ENCODE measurements around the gene ARHGAP24. TPM values are rescaled to one million over a fixed set of nuclear protein-coding genes. Genes with fewer than 3 reads are reported as not detected.
"Not testable (repeated sequence)": the region's sequence is repeated elsewhere in the genome, so short reads cannot be mapped to it uniquely, and the experiment has no call there.

ARHGAP24 gene
- total RNA-seq, 2 experiments from 2014 or later = not detected

- Mint-ChIP-seq H3K4me1 (no peaks in the 10 kb centered on the region), H3K9me3 (ENCODE audit: low read depth) (no peaks in the 10 kb centered on the region), H3K36me3 (ENCODE audit: low read depth) (no peaks in the 10 kb centered on the region), H3K4me3 (no peak overlapping the region), H3K27me3 (peaks cover 2% of the 10 kb centered on the region), H3K27ac (no peak overlapping the region)
- DNase-seq = no peak
- no peak for ATAC-seq
- CTCF ChIA-PET = no interaction called here
- POLR2A ChIA-PET = no interaction called here
- intact Hi-C loops (cut with DNase I, micrococcal nuclease) = no loop called here
These were observed 33.7 kb downstream of the ARHGAP24 start for GRCh38 chr4:85508654-85509053.

GRCh38 chr4:85509882-85510631, 35.1 kb downstream of the ARHGAP24 start:
- Mint-ChIP-seq H3K27me3 (peaks cover 2% of the 10 kb centered on the region), H3K4me3 (no peak overlapping the region), H3K4me1 (no peaks in the 10 kb centered on the region), H3K36me3 (ENCODE audit: low read depth) (no peaks in the 10 kb centered on the region), H3K27ac (no peak overlapping the region), H3K9me3 (ENCODE audit: low read depth) (no peaks in the 10 kb centered on the region)
- intact Hi-C loops (cut with DNase I, micrococcal nuclease) = no loop called here
- ChIA-PET POLR2A (no interaction called here), CTCF (no interaction called here)
- no peak for DNase-seq
- no peak for ATAC-seq

- no peaks in the 10 kb centered on the region for H3K4me1 Mint-ChIP-seq
- no peak overlapping the region for H3K27ac Mint-ChIP-seq
- no peaks in the 10 kb centered on the region for H3K9me3 Mint-ChIP-seq (ENCODE audit: low read depth)
- ATAC-seq = no peak
- H3K4me3 Mint-ChIP-seq = no peak overlapping the region
- H3K36me3 Mint-ChIP-seq (ENCODE audit: low read depth) = no peaks in the 10 kb centered on the region
- peaks cover 2% of the 10 kb centered on the region for H3K27me3 Mint-ChIP-seq
- intact Hi-C loops (cut with DNase I, micrococcal nuclease) = no loop called here
- ChIA-PET CTCF (no interaction called here), POLR2A (no interaction called here)
- no peak for DNase-seq
These were observed 35.7 kb downstream of the ARHGAP24 start for GRCh38 chr4:85510632-85510984.

GRCh38 chr4:85512446-85513205, 37.7 kb downstream of the ARHGAP24 start:
- intact Hi-C loops (cut with DNase I, micrococcal nuclease) = no loop called here
- ChIA-PET CTCF (interaction anchor here (0.5 kb wide), 1 partner anchor 531 kb away, joined by 3 read pairs; no protein-coding TSS in a partner anchor), POLR2A (no interaction called here)
- ATAC-seq (no peak), DNase-seq (no peak)
- H3K4me1 Mint-ChIP-seq = no peaks in the 10 kb centered on the region
- no peaks in the 10 kb centered on the region for H3K36me3 Mint-ChIP-seq (ENCODE audit: low read depth)
- H3K4me3 Mint-ChIP-seq = no peak overlapping the region
- H3K27me3 Mint-ChIP-seq = peaks cover 2% of the 10 kb centered on the region
- H3K27ac Mint-ChIP-seq = no peak overlapping the region
- H3K9me3 Mint-ChIP-seq (ENCODE audit: low read depth) = no peaks in the 10 kb centered on the region

GRCh38 chr4:85514117-85514516, 39.2 kb downstream of the ARHGAP24 start:
- Mint-ChIP-seq H3K4me1 (no peaks in the 10 kb centered on the region), H3K4me3 (no peak overlapping the region), H3K27me3 (no peaks in the 10 kb centered on the region), H3K36me3 (ENCODE audit: low read depth) (no peaks in the 10 kb centered on the region), H3K9me3 (ENCODE audit: low read depth) (no peaks in the 10 kb centered on the region), H3K27ac (no peak overlapping the region)
- CTCF ChIA-PET = no interaction called here
- intact Hi-C loops (cut with DNase I, micrococcal nuclease) = no loop called here
- DNase-seq = no peak
- POLR2A ChIA-PET = no interaction called here
- ATAC-seq = no peak

GRCh38 chr4:85514783-85515182, 39.8 kb downstream of the ARHGAP24 start:
- no peak overlapping the region for H3K4me3 Mint-ChIP-seq
- H3K9me3 Mint-ChIP-seq (ENCODE audit: low read depth) = peaks cover 2% of the 10 kb centered on the region
- intact Hi-C loops (cut with DNase I, micrococcal nuclease) = no loop called here
- CTCF ChIA-PET = no interaction called here
- H3K36me3 Mint-ChIP-seq (ENCODE audit: low read depth) = no peaks in the 10 kb centered on the region
- H3K4me1 Mint-ChIP-seq = no peaks in the 10 kb centered on the region
- no peaks in the 10 kb centered on the region for H3K27me3 Mint-ChIP-seq
- DNase-seq = no peak
- ATAC-seq = no peak
- H3K27ac Mint-ChIP-seq = no peak overlapping the region
- POLR2A ChIA-PET = no interaction called here

- Mint-ChIP-seq H3K4me1 (no peaks in the 10 kb centered on the region), H3K27me3 (no peaks in the 10 kb centered on the region), H3K9me3 (ENCODE audit: low read depth) (peaks cover 2% of the 10 kb centered on the region), H3K36me3 (ENCODE audit: low read depth) (no peaks in the 10 kb centered on the region), H3K4me3 (no peak overlapping the region), H3K27ac (no peak overlapping the region)
- ATAC-seq (no peak), DNase-seq (no peak)
- CTCF ChIA-PET = no interaction called here
- POLR2A ChIA-PET = no interaction called here
- intact Hi-C loops (cut with DNase I, micrococcal nuclease) = no loop called here
These were observed 40.8 kb downstream of the ARHGAP24 start for GRCh38 chr4:85515701-85516100.

GRCh38 chr4:85518526-85518925, 43.6 kb downstream of the ARHGAP24 start:
- H3K4me3 Mint-ChIP-seq; H3K9me3 Mint-ChIP-seq (ENCODE audit: low read depth); POLR2A ChIA-PET; H3K4me1 Mint-ChIP-seq; H3K36me3 Mint-ChIP-seq (ENCODE audit: low read depth); CTCF ChIA-PET; ATAC-seq; intact Hi-C loops (cut with DNase I, micrococcal nuclease); H3K27me3 Mint-ChIP-seq; H3K27ac Mint-ChIP-seq; DNase-seq: not testable (repeated sequence)

GRCh38 chr4:85520765-85521749, 46.1 kb downstream of the ARHGAP24 start:
- no peaks in the 10 kb centered on the region for H3K27me3 Mint-ChIP-seq
- ChIA-PET CTCF (no interaction called here), POLR2A (no interaction called here)
- ATAC-seq (no peak), DNase-seq (no peak)
- H3K4me1 Mint-ChIP-seq = no peaks in the 10 kb centered on the region
- intact Hi-C loops (cut with DNase I, micrococcal nuclease) = no loop called here
- H3K27ac Mint-ChIP-seq = no peak overlapping the region
- H3K4me3 Mint-ChIP-seq = no peak overlapping the region
- H3K36me3 Mint-ChIP-seq (ENCODE audit: low read depth) = no peaks in the 10 kb centered on the region
- H3K9me3 Mint-ChIP-seq (ENCODE audit: low read depth) = peaks cover 2% of the 10 kb centered on the region

- intact Hi-C loops (cut with DNase I, micrococcal nuclease) = no loop called here
- ChIA-PET CTCF (no interaction called here), POLR2A (no interaction called here)
- Mint-ChIP-seq H3K36me3 (ENCODE audit: low read depth) (no peaks in the 10 kb centered on the region), H3K27me3 (no peaks in the 10 kb centered on the region), H3K9me3 (ENCODE audit: low read depth) (peaks cover 2% of the 10 kb centered on the region), H3K27ac (no peak overlapping the region), H3K4me3 (no peak overlapping the region), H3K4me1 (no peaks in the 10 kb centered on the region)
- DNase-seq (no peak), ATAC-seq (no peak)
These were observed 47.3 kb downstream of the ARHGAP24 start for GRCh38 chr4:85522277-85522676.

- no peak for ATAC-seq
These were observed 47.9 kb downstream of the ARHGAP24 start for GRCh38 chr4:85522836-85523235.

More at GRCh38 chr4:85522836-85523235, 47.9 kb downstream of the ARHGAP24 start:
- intact Hi-C loops (cut with DNase I, micrococcal nuclease) = no loop called here
- CTCF ChIA-PET = no interaction called here
- H3K27me3 Mint-ChIP-seq = no peaks in the 10 kb centered on the region
- peaks cover 2% of the 10 kb centered on the region for H3K9me3 Mint-ChIP-seq (ENCODE audit: low read depth)
- H3K4me3 Mint-ChIP-seq = no peak overlapping the region
- no peaks in the 10 kb centered on the region for H3K36me3 Mint-ChIP-seq (ENCODE audit: low read depth)
- POLR2A ChIA-PET = no interaction called here
- H3K4me1 Mint-ChIP-seq = no peaks in the 10 kb centered on the region
- no peak for DNase-seq
- no peak overlapping the region for H3K27ac Mint-ChIP-seq

Measured in activated CD4-positive, alpha-beta T cell treated with anti-CD3 and anti-CD28 coated beads for 36 hours (primary cell).